ENCODE data around the gene ATN1.

The ATN1 gene

DNA sequence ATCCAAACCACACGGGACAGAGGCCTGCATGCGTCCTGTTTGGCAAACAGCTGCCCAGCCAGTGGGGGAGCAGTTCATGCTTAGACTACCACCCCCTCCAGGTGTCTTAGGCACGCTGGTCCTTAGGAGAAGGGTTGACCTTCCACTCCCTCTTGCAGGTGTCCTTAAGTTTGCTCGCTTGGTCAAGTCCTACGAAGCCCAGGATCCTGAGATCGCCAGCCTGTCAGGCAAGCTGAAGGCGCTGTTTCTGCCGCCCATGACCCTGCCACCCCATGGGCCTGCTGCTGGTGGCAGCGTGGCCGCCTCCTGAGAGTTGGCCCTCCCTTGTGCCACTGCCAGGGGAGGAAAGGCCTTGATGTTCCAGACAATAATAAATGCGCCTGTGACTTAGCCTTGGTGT, 17.9 kb downstream of the ATN1 start:
- TF ChIP-seq CTCF (IDR thresholded peaks at IDR 0.05; ENCODE audit: insufficient read depth, low read length, poor library complexity, severe bottlenecking): no peak
- DNase-seq (ENCODE audit: extremely low read depth, insufficient read length): no peak
- H3K36me3 ChIP-seq (ENCODE audit: control insufficient read depth, insufficient read depth, low read length): no peaks in the 10 kb centered on the region
- peak overlapping the region; percentile 72 for H3K4me3 ChIP-seq (replicated peaks; ENCODE audit: low read depth, low read length)
- no peaks in the 10 kb centered on the region for H3K27me3 ChIP-seq (replicated peaks; ENCODE audit: control insufficient read depth, insufficient read depth, low read length)

DNA sequence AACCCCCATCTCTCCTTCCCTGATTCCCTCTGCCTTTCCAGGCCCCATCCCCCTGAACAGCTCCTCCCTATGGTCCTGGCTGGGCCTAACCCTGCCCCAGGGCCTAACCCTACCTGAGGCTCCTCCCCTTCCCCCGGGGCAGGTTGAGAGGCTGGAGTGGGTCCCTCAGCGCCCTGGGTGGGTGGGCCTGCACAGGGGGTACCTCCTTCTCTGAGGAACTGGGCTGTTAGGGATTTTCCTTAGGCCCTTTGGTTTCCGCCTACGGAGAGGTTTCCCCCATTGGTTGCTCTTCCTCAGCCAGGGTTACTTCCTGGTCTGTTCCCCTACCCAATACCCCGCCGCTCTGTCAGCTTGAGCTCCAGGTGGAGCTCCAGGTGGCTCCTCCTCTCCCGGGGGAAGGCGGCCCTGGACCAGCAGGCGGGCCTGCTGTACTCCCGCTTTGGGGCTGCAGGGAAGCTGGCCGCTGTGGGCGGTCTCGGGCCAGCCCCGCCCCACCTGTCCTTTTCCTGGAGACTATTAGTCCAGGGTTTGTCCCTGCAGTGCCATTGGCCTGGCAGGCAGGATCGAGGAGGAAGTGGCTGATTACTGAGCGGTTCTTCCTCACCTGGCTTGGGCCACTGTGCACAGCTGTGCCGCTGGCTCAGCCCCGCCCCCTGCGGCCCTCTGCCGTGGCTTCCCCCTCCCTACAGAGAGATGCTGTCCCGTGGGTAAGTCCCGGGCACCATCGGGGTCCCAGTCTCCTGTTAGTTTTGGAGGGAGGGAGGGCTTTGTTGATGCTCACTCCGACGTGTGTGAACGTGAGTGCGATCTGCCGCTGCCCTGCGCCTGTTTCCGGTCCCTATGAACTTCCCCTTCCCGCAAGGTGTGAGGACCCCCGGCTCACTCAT, 18.5 kb downstream of the ATN1 start:
- no peak for TF ChIP-seq CTCF (IDR thresholded peaks at IDR 0.05; ENCODE audit: insufficient read depth, low read length, poor library complexity, severe bottlenecking)
- H3K36me3 ChIP-seq (ENCODE audit: control insufficient read depth, insufficient read depth, low read length): no peaks in the 10 kb centered on the region
- H3K4me3 ChIP-seq (replicated peaks; ENCODE audit: low read depth, low read length): peak overlapping the region; percentile 72
- no peaks in the 10 kb centered on the region for H3K27me3 ChIP-seq (replicated peaks; ENCODE audit: control insufficient read depth, insufficient read depth, low read length)
- peak; percentile 87 for DNase-seq (ENCODE audit: extremely low read depth, insufficient read length)

DNA sequence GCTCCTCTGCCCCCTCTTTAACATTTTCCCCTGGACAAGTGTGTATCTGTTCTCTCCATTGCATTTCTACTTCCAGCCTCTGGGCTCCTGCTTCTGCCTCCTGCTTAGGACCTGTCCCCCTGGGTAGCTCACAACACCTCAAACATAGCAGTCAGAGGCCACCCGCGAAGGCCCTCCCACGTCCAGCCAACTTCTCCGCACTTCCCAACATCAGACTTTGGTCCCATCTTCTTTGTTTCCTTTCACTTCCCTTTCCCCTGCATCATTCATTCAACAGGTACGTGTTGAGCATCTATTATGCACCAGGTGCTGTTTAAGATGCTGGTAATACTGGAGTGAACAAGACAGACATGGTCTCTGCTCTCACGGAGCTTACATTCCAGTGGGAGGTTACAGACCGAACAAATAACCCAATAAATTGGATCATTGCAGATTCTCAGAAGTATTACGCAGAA, 19.2 kb downstream of the ATN1 start:
- Histone ChIP-seq H3K27me3 (replicated peaks; ENCODE audit: control insufficient read depth, insufficient read depth, low read length) (no peaks in the 10 kb centered on the region), H3K4me3 (replicated peaks; ENCODE audit: low read depth, low read length) (peak overlapping the region; percentile 72), H3K36me3 (ENCODE audit: control insufficient read depth, insufficient read depth, low read length) (no peaks in the 10 kb centered on the region)
- TF ChIP-seq CTCF (IDR thresholded peaks at IDR 0.05; ENCODE audit: insufficient read depth, low read length, poor library complexity, severe bottlenecking): peak; percentile 2
- no peak for DNase-seq (ENCODE audit: extremely low read depth, insufficient read length)

GRCh38 chr12:6947615-6948014, 19.9 kb downstream of the ATN1 start:
- Histone ChIP-seq H3K27me3 (replicated peaks; ENCODE audit: control insufficient read depth, insufficient read depth, low read length) (no peaks in the 10 kb centered on the region), H3K4me3 (replicated peaks; ENCODE audit: low read depth, low read length) (no peak overlapping the region; the same call in 1 of the 2 replicates), H3K36me3 (ENCODE audit: control insufficient read depth, insufficient read depth, low read length) (peaks cover 4% of the 10 kb centered on the region)
- DNase-seq (ENCODE audit: extremely low read depth, insufficient read length): no peak
- TF ChIP-seq CTCF (IDR thresholded peaks at IDR 0.05; ENCODE audit: insufficient read depth, low read length, poor library complexity, severe bottlenecking): no peak

GRCh38 chr12:6948873-6949594, 21.3 kb downstream of the ATN1 start:
- peak; percentile 32 for TF ChIP-seq CTCF (IDR thresholded peaks at IDR 0.05; ENCODE audit: insufficient read depth, low read length, poor library complexity, severe bottlenecking)
- H3K4me3 ChIP-seq (replicated peaks; ENCODE audit: low read depth, low read length): peak overlapping the region; percentile 15; the same call in 1 of the 2 replicates
- no peaks in the 10 kb centered on the region for H3K27me3 ChIP-seq (replicated peaks; ENCODE audit: control insufficient read depth, insufficient read depth, low read length)
- no peak for DNase-seq (ENCODE audit: extremely low read depth, insufficient read length)
- H3K36me3 ChIP-seq (ENCODE audit: control insufficient read depth, insufficient read depth, low read length): peaks cover 9% of the 10 kb centered on the region
